H9 (cell line): ENCODE data around the gene PTBP3. TPM values are rescaled to one million over a fixed set of nuclear protein-coding genes. Genes with fewer than 3 reads are reported as not detected.

Experiments used
- DNase-seq: peaks from one replicate; pipeline ENCODE4 v3.0.0-alpha.2; 2017
- H2AFZ ChIP-seq: one replicate; pipeline ENCODE4 v1.6.1; 2013; ENCODE audit warnings: mild to moderate bottlenecking, low read length, control low read depth, moderate library complexity
- H2AK5ac ChIP-seq: 2 replicates; pipeline ENCODE4 v1.6.1; 2013; ENCODE audit warnings: low read length, control low read depth, mixed read lengths; ENCODE audit not compliant: insufficient read length
- H2BK120ac ChIP-seq: one replicate; pipeline ENCODE4 v1.6.1; 2013; ENCODE audit warnings: low read depth, mild to moderate bottlenecking, low read length, control low read depth, inconsistent platforms; ENCODE audit not compliant: poor library complexity, severe bottlenecking
- H2BK12ac ChIP-seq: 2 replicates; pipeline ENCODE4 v1.6.1; 2013; ENCODE audit warnings: low read length, control low read depth, mixed read lengths, low read depth; ENCODE audit not compliant: insufficient read length
- H2BK15ac ChIP-seq: 2 replicates; pipeline ENCODE4 v1.6.1; 2013; ENCODE audit warnings: low read depth, low read length, control low read depth
- H2BK20ac ChIP-seq: one replicate; pipeline ENCODE4 v1.6.1; 2013; ENCODE audit warnings: low read depth, mild to moderate bottlenecking, low read length, control low read depth, inconsistent platforms; ENCODE audit not compliant: poor library complexity, severe bottlenecking
- H2BK5ac ChIP-seq: 2 replicates; pipeline ENCODE4 v1.6.1; 2013; ENCODE audit warnings: low read length, control low read depth, mixed read lengths; ENCODE audit not compliant: insufficient read length
- H3K14ac ChIP-seq: 2 replicates; pipeline ENCODE4 v1.6.1; 2013; ENCODE audit warnings: low read length, control low read depth; ENCODE audit not compliant: insufficient read depth
- H3K18ac ChIP-seq: 2 replicates; pipeline ENCODE4 v1.6.1; 2013; ENCODE audit warnings: low read depth, mild to moderate bottlenecking, mixed read lengths, low read length, control low read depth; ENCODE audit not compliant: insufficient read length
- H3K23ac ChIP-seq: 2 replicates; pipeline ENCODE4 v1.6.1; 2013; ENCODE audit warnings: low read length, control low read depth, mixed read lengths, low read depth; ENCODE audit not compliant: insufficient read length
- H3K23me2 ChIP-seq: 2 replicates; pipeline ENCODE4 v1.6.1; 2013; ENCODE audit warnings: low read depth, mild to moderate bottlenecking, mixed read lengths, low read length, control low read depth; ENCODE audit not compliant: insufficient read length, poor library complexity, severe bottlenecking
- H3K27ac ChIP-seq: 2 replicates; pipeline ENCODE4 v1.5.1; 2013; ENCODE audit warnings: low read length, control low read depth, mixed read lengths, low read depth; ENCODE audit not compliant: insufficient read length
- H3K27me3 ChIP-seq: 2 replicates; pipeline ENCODE4 v1.6.1; 2013; ENCODE audit warnings: low read length, control low read depth, inconsistent platforms; ENCODE audit not compliant: insufficient read depth
- H3K4ac ChIP-seq: 2 replicates; pipeline ENCODE4 v1.6.1; 2013; ENCODE audit warnings: low read depth, mild to moderate bottlenecking, control low read depth, inconsistent platforms, low read length, moderate library complexity
- H3K4me1 ChIP-seq: 2 replicates; pipeline ENCODE4 v1.6.1; 2013; ENCODE audit warnings: low read length, control low read depth, inconsistent platforms; ENCODE audit not compliant: insufficient read depth
- H3K4me2 ChIP-seq: 2 replicates; pipeline ENCODE4 v1.6.1; 2013; ENCODE audit warnings: low read length, control low read depth, mixed read lengths; ENCODE audit not compliant: insufficient read length, insufficient read depth
- H3K56ac ChIP-seq: 2 replicates; pipeline ENCODE4 v1.6.1; 2013; ENCODE audit warnings: low read depth, mild to moderate bottlenecking, mixed read lengths, low read length, control low read depth; ENCODE audit not compliant: insufficient read length
- H3K79me1 ChIP-seq: 2 replicates; pipeline ENCODE4 v1.6.1; 2013; ENCODE audit warnings: low read depth, mild to moderate bottlenecking, moderate library complexity, low read length, control low read depth, inconsistent platforms; ENCODE audit not compliant: insufficient read depth, poor library complexity, severe bottlenecking
- H3K79me2 ChIP-seq: 2 replicates; pipeline ENCODE4 v1.6.1; 2013; ENCODE audit warnings: low read length, control low read depth, inconsistent platforms; ENCODE audit not compliant: insufficient read depth
- H3K9ac ChIP-seq: 2 replicates; pipeline ENCODE4 v1.6.1; 2013; ENCODE audit warnings: low read length, control low read depth, mixed read lengths; ENCODE audit not compliant: insufficient read length; ENCODE audit errors: extremely low read depth
- H3K9me3 ChIP-seq: one replicate; pipeline ENCODE4 v1.6.1; 2013; ENCODE audit warnings: low read depth, low read length, inconsistent platforms; ENCODE audit not compliant: control insufficient read depth
- H3T11ph ChIP-seq: one replicate; pipeline ENCODE4 v1.6.1; 2013; ENCODE audit warnings: mild to moderate bottlenecking, low read length, control low read depth, inconsistent platforms
- H4K20me1 ChIP-seq: one replicate; pipeline ENCODE4 v1.6.1; 2013; ENCODE audit not compliant: control insufficient read depth, insufficient read length, insufficient read depth
- H4K5ac ChIP-seq: 2 replicates; pipeline ENCODE4 v1.6.1; 2013; ENCODE audit warnings: low read depth, mild to moderate bottlenecking, mixed read lengths, low read length, control low read depth; ENCODE audit not compliant: insufficient read length
- H4K8ac ChIP-seq: replicated peaks from 2 replicates; pipeline ENCODE4 v1.6.1; 2013; ENCODE audit warnings: low read length, control low read depth, mixed read lengths, low read depth; ENCODE audit not compliant: insufficient read length
- H4K91ac ChIP-seq: 2 replicates; pipeline ENCODE4 v1.6.1; 2013; ENCODE audit warnings: low read depth, mild to moderate bottlenecking, moderate library complexity, mixed read lengths, low read length, control low read depth; ENCODE audit not compliant: insufficient read length
- H3K27ac Mint-ChIP-seq, 3 experiments: 2 replicates in 2 of 3; 3 replicates in 1 of 3; pipeline ENCODE4 v1.8.0; 2020 to 2021; ENCODE audit warnings: mixed read lengths in 3 of 3, mild to moderate bottlenecking in 1 of 3, moderate library complexity in 1 of 3
- H3K27me3 Mint-ChIP-seq: 2 replicates; pipeline ENCODE4 v1.8.0; 2021; ENCODE audit warnings: low read depth, mild to moderate bottlenecking, moderate library complexity, mixed read lengths
- H3K36me3 Mint-ChIP-seq, 3 experiments: 2 replicates in 2 of 3; 3 replicates in 1 of 3; pipeline ENCODE4 v1.8.0; 2020 to 2021; ENCODE audit warnings: low read depth in 3 of 3, mixed read lengths in 3 of 3; ENCODE audit not compliant: insufficient read depth in 1 of 3
- H3K4me1 Mint-ChIP-seq, 2 experiments: 2 replicates each; pipeline ENCODE4 v1.8.0; 2020; ENCODE audit warnings: mixed read lengths in 2 of 2
- H3K4me3 Mint-ChIP-seq, 2 experiments: 2 replicates in 1 of 2; 3 replicates in 1 of 2; pipeline ENCODE4 v1.8.0; 2020 to 2021; ENCODE audit warnings: mild to moderate bottlenecking in 2 of 2, mixed read lengths in 2 of 2, moderate library complexity in 1 of 2
- H3K9me3 Mint-ChIP-seq, 2 experiments: 2 replicates in 1 of 2; 3 replicates in 1 of 2; pipeline ENCODE4 v1.8.0; 2020; ENCODE audit warnings: mild to moderate bottlenecking in 2 of 2, mixed read lengths in 2 of 2, moderate library complexity in 1 of 2
- WGBS: extraction: QIAGEN DNeasy Blood & Tissue Kit; methylation state at CpG from one replicate; pipeline ENCODE4 v1.1.7; 2013; ENCODE audit warnings: missing lambda C conversion rate, low lambda C conversion rate, mixed read lengths; ENCODE audit not compliant: insufficient read length; ENCODE audit errors: extremely low coverage; 5-methylcytosine and 5-hydroxymethylcytosine counted together
- total RNA-seq: library from RNA; stranded (reverse); gene quantifications from 2 replicates; pipeline ENCODE4 v1.2.1, GENCODE V29; 2021
- TF ChIP-seq, protein P1 (sequence below): fragments of 200-600 bp; sonication (generic); conservative IDR thresholded peaks from 3 replicates; pipeline ENCODE4 v1.8.0; 2021; ENCODE audit warnings: antibody characterized with exemption, mild to moderate bottlenecking

Gene PTBP3
- total RNA-seq, 1 experiment from 2014 or later = 89.5 TPM

DNA sequence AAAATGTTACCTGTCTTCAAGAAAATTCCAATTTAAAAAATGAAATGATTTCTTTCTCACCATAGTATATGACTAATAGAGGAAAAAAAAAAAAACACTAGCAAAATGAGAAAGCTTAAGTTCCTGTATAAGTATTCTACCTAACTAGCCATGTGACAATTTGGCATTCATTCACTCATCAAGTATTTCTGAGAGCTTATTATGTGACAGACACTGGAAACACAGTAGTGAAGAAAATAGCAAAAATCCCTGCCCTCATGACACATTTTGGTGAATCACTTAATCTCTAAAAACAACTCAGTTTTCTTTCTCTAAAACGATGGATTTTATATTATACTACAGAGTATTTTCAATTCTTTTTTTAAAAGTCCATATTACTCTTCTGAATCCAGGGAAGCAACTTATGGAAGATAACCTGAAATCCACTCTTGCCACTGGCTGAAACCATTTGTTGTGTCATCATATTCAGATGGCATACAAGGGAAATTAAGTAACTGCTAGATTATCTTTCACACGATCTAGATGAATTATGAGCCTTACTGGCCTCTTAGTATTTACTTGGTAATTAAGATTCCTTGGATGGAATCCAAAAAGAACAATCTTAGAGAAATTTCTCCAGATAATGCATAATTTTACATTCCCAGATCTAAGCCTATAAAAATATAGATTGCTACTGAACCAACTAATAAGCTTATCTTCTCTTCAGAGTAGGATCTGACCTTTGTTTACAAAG, 5.5 kb downstream of the PTBP3 start:
- Histone ChIP-seq H2BK120ac (no peak overlapping the region), H3K18ac (no peak overlapping the region), H3K4me1 (peaks cover 4% of the 10 kb centered on the region; the same call in 1 of the 2 replicates), H4K5ac (no peak overlapping the region), H3K27me3 (no peaks in the 10 kb centered on the region), H2BK20ac (no peak overlapping the region), H4K8ac (no peak overlapping the region), H2BK5ac (no peak overlapping the region), H3T11ph (no peak overlapping the region), H3K4ac (no peak overlapping the region), H3K56ac (no peak overlapping the region), H2BK12ac (no peak overlapping the region), H2AK5ac (no peak overlapping the region), H3K79me1 (peaks cover 9% of the 10 kb centered on the region), H3K23ac (no peak overlapping the region), H3K23me2 (no peaks in the 10 kb centered on the region), H3K14ac (no peak overlapping the region), H3K27ac (no peak overlapping the region), H3K9me3 (no peaks in the 10 kb centered on the region), H2AFZ (no peak overlapping the region), H3K79me2 (peaks cover 41% of the 10 kb centered on the region; the same call in 1 of the 2 replicates), H4K91ac (no peak overlapping the region), H4K20me1 (no peaks in the 10 kb centered on the region), H2BK15ac (no peak overlapping the region), H3K9ac (no peak overlapping the region), H3K4me2 (no peak overlapping the region)
- no peaks in the 10 kb centered on the region for H3K27me3 Mint-ChIP-seq
- H3K4me3 Mint-ChIP-seq = no peak overlapping the region
- DNase-seq = no peak
- no peaks in the 10 kb centered on the region; a peak in 2 of 5 replicates for H3K9me3 Mint-ChIP-seq
- peaks cover 42 to 52% of the 10 kb centered on the region in 2 experiments for H3K4me1 Mint-ChIP-seq
- TF ChIP-seq, protein P1, sequence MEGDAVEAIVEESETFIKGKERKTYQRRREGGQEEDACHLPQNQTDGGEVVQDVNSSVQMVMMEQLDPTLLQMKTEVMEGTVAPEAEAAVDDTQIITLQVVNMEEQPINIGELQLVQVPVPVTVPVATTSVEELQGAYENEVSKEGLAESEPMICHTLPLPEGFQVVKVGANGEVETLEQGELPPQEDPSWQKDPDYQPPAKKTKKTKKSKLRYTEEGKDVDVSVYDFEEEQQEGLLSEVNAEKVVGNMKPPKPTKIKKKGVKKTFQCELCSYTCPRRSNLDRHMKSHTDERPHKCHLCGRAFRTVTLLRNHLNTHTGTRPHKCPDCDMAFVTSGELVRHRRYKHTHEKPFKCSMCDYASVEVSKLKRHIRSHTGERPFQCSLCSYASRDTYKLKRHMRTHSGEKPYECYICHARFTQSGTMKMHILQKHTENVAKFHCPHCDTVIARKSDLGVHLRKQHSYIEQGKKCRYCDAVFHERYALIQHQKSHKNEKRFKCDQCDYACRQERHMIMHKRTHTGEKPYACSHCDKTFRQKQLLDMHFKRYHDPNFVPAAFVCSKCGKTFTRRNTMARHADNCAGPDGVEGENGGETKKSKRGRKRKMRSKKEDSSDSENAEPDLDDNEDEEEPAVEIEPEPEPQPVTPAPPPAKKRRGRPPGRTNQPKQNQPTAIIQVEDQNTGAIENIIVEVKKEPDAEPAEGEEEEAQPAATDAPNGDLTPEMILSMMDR = no peak
- no peak overlapping the region for H3K27ac Mint-ChIP-seq
- no CpG with 5 or more reads among the region's 2 CpGs for WGBS
- peaks cover 0 to 1% (median 0%) of the 10 kb centered on the region in 3 experiments; a peak in 1 of 7 replicates for H3K36me3 Mint-ChIP-seq
